ENCODE data around the gene RMND1.

GRCh38 chr6:151475653-151476523 is 24.0 kb upstream of the RMND1 start:
- TF ChIP-seq POLR2A (IDR thresholded peaks at IDR 0.05) (no peak), CTCF (IDR thresholded peaks at IDR 0.05 in 8 of 11, conservative IDR thresholded peaks at IDR 0.05 in 3 of 11) (peak; percentile 36 to 81 (median 63)), POLR2AphosphoS5 (IDR thresholded peaks at IDR 0.05) (no peak)
